IPS-18a (cell line): Measurements from ENCODE around the gene RCL1.
"Not testable (repeated sequence)": the region's sequence is repeated elsewhere in the genome, so short reads cannot be mapped to it uniquely, and the experiment has no call there.

ENCODE experiments used
- H3K27ac ChIP-seq: one replicate; pipeline ENCODE4 v1.5.1; 2013; ENCODE audit warnings: low read length
- H3K27me3 ChIP-seq: one replicate; pipeline ENCODE4 v1.6.1; 2013; ENCODE audit warnings: mild to moderate bottlenecking, low read length; ENCODE audit not compliant: control insufficient read depth, insufficient read depth
- H3K36me3 ChIP-seq: one replicate; pipeline ENCODE4 v1.6.1; 2013; ENCODE audit warnings: low read depth, low read length; ENCODE audit not compliant: control insufficient read depth
- H3K4me1 ChIP-seq: one replicate; pipeline ENCODE4 v1.6.1; 2013; ENCODE audit warnings: low read depth, low read length; ENCODE audit not compliant: control insufficient read depth
- H3K4me3 ChIP-seq: one replicate; pipeline ENCODE4 v1.5.1; 2013; ENCODE audit warnings: low read length
- H3K9ac ChIP-seq: one replicate; pipeline ENCODE4 v1.6.1; 2013; ENCODE audit warnings: mild to moderate bottlenecking, low read length, moderate library complexity
- H3K9me3 ChIP-seq: one replicate; pipeline ENCODE4 v1.6.1; 2013; ENCODE audit warnings: low read depth, low read length; ENCODE audit not compliant: control insufficient read depth

RCL1 gene

GRCh38 chr9:4899853-4900252 is 107.1 kb downstream of the RCL1 start:
- not testable (repeated sequence) for H3K9ac ChIP-seq, H3K4me1 ChIP-seq, H3K27ac ChIP-seq, H3K4me3 ChIP-seq, H3K36me3 ChIP-seq, H3K27me3 ChIP-seq, H3K9me3 ChIP-seq

- H3K36me3 ChIP-seq, H3K4me1 ChIP-seq, H3K9ac ChIP-seq, H3K4me3 ChIP-seq, H3K27me3 ChIP-seq, H3K9me3 ChIP-seq, H3K27ac ChIP-seq: not testable (repeated sequence)
Observed at GRCh38 chr9:4901401-4902134, 108.8 kb downstream of the RCL1 start.

- H3K9ac ChIP-seq = no peak overlapping the region
Observed at GRCh38 chr9:4902135-4902475, 109.4 kb downstream of the RCL1 start.

GRCh38 chr9:4904322-4905134 is 111.8 kb downstream of the RCL1 start:
- H3K4me3 ChIP-seq = no peak overlapping the region
- no peaks in the 10 kb centered on the region for H3K9me3 ChIP-seq
- H3K4me1 ChIP-seq = peaks cover 5% of the 10 kb centered on the region
- no peaks in the 10 kb centered on the region for H3K27me3 ChIP-seq
- no peak overlapping the region for H3K27ac ChIP-seq
- no peaks in the 10 kb centered on the region for H3K36me3 ChIP-seq
- no peak overlapping the region for H3K9ac ChIP-seq

More at GRCh38 chr9:4902135-4902475, 109.4 kb downstream of the RCL1 start:
- H3K27me3 ChIP-seq = no peaks in the 10 kb centered on the region
- H3K36me3 ChIP-seq = no peaks in the 10 kb centered on the region
- H3K4me1 ChIP-seq = peaks cover 5% of the 10 kb centered on the region
- no peak overlapping the region for H3K27ac ChIP-seq
- no peaks in the 10 kb centered on the region for H3K9me3 ChIP-seq
- H3K4me3 ChIP-seq = no peak overlapping the region

- no peaks in the 10 kb centered on the region for H3K9me3 ChIP-seq
- H3K4me1 ChIP-seq = peaks cover 5% of the 10 kb centered on the region
- H3K9ac ChIP-seq = no peak overlapping the region
- no peak overlapping the region for H3K4me3 ChIP-seq
- no peak overlapping the region for H3K27ac ChIP-seq
- no peaks in the 10 kb centered on the region for H3K27me3 ChIP-seq
- H3K36me3 ChIP-seq = no peaks in the 10 kb centered on the region
Observed at GRCh38 chr9:4905135-4905490, 112.4 kb downstream of the RCL1 start.
